Lung (tissue), 12 donors: ENCODE data around the gene CEP290. TPM values are rescaled to one million over a fixed set of nuclear protein-coding genes. Genes with fewer than 3 reads are reported as not detected.

Experiments
- ATAC-seq: fragments of 200-7000 bp; cut with Tn5 transposase; one replicate; pipeline ENCODE4 v1.9.1; 2020; ENCODE audit warnings: moderate number of reproducible peaks; ENCODE audit not compliant: insufficient read depth, low FRiP score
- DNase-seq, 3 donors: peaks; one replicate each; pipeline ENCODE4 v3.0.0-alpha.2; 2013 to 2017
- H3K27ac ChIP-seq, 2 donors: one replicate each; pipeline ENCODE4 v1.5.1; 2013; ENCODE audit warnings: mild to moderate bottlenecking in 2 of 2, moderate library complexity in 2 of 2, control low read depth in 1 of 2, inconsistent platforms in 1 of 2, low read depth in 1 of 2, low read length in 1 of 2
- H3K27me3 ChIP-seq, 3 donors: one replicate each; pipeline ENCODE4 v1.5.1; 2013; ENCODE audit warnings: low read length in 2 of 3; ENCODE audit not compliant: control insufficient read depth in 3 of 3, insufficient read depth in 3 of 3
- H3K36me3 ChIP-seq, 4 donors: one replicate each; pipeline ENCODE4 v1.5.1; 2013; ENCODE audit warnings: low read length in 4 of 4, mild to moderate bottlenecking in 1 of 4, moderate library complexity in 1 of 4; ENCODE audit not compliant: control insufficient read depth in 4 of 4, insufficient read depth in 4 of 4
- H3K4me1 ChIP-seq, 5 donors: one replicate each; pipeline ENCODE4 v1.5.1; 2013; ENCODE audit warnings: low read length in 5 of 5, mild to moderate bottlenecking in 2 of 5, moderate library complexity in 1 of 5; ENCODE audit not compliant: control insufficient read depth in 5 of 5, insufficient read depth in 5 of 5
- H3K4me3 ChIP-seq: one replicate; pipeline ENCODE4 v1.5.1; 2013; ENCODE audit warnings: mild to moderate bottlenecking, control low read depth, moderate library complexity
- H3K9ac ChIP-seq, 2 donors: one replicate each; pipeline ENCODE4 v1.5.1; 2013; ENCODE audit warnings: low read length in 2 of 2, control low read depth in 1 of 2; ENCODE audit not compliant: insufficient read depth in 1 of 2
- H3K9me3 ChIP-seq, 4 donors: one replicate each; pipeline ENCODE4 v1.5.1; 2013; ENCODE audit warnings: low read length in 3 of 4, mild to moderate bottlenecking in 1 of 4, moderate library complexity in 1 of 4; ENCODE audit not compliant: control insufficient read depth in 4 of 4, insufficient read depth in 3 of 4
- WGBS, 2 donors: extraction: QIAGEN DNeasy Blood & Tissue Kit; methylation state at CpG; one replicate each; pipeline ENCODE4 v1.1.7; 2013; 5-methylcytosine and 5-hydroxymethylcytosine counted together
- polyA plus RNA-seq, 2 donors: library from polyadenylated mRNA; stranded (reverse); fragments of 200-250 nt; gene quantifications; one replicate each; pipeline ENCODE4 v1.2.1, GENCODE V29; 2013
- total RNA-seq, 2 donors: library from RNA; depleted of rRNA in 1 of 2; stranded (reverse); fragments of >200 nt in 1 of 2; gene quantifications; one replicate each; pipeline ENCODE4 v1.2.1, GENCODE V29; 2014 to 2021
- TF ChIP-seq, protein P1 (sequence below): IDR thresholded peaks from 2 replicates; pipeline ENCODE4 v1.5.1; 2012; ENCODE audit warnings: mild to moderate bottlenecking; ENCODE audit errors: control extremely low read depth, extremely low read depth
- donor health status: control.
- donor health status: control.
- donor health status: Bipolar disorder and iron deficiency.
- donor health status: healthy.
- donor health status: DM: yes; HTN: yes; CAD: no.

The CEP290 gene
- total and polyA plus RNA-seq, 4 donors, result 4.2 to 45.0 (median 10.0) TPM

GRCh38 chr12:88145567-88146505 is 3.9 kb upstream of the CEP290 start:
- DNase-seq (no peak), ATAC-seq (no peak)
- TF ChIP-seq, protein P1, sequence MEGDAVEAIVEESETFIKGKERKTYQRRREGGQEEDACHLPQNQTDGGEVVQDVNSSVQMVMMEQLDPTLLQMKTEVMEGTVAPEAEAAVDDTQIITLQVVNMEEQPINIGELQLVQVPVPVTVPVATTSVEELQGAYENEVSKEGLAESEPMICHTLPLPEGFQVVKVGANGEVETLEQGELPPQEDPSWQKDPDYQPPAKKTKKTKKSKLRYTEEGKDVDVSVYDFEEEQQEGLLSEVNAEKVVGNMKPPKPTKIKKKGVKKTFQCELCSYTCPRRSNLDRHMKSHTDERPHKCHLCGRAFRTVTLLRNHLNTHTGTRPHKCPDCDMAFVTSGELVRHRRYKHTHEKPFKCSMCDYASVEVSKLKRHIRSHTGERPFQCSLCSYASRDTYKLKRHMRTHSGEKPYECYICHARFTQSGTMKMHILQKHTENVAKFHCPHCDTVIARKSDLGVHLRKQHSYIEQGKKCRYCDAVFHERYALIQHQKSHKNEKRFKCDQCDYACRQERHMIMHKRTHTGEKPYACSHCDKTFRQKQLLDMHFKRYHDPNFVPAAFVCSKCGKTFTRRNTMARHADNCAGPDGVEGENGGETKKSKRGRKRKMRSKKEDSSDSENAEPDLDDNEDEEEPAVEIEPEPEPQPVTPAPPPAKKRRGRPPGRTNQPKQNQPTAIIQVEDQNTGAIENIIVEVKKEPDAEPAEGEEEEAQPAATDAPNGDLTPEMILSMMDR, result no peak
- H3K9ac ChIP-seq, result no peak overlapping the region
- H3K27ac ChIP-seq, result no peak overlapping the region
- no peaks in the 10 kb centered on the region for H3K9me3 ChIP-seq
- no peak overlapping the region for H3K4me3 ChIP-seq
- H3K27me3 ChIP-seq, result no peaks in the 10 kb centered on the region
- peaks cover 0 to 2% (median 2%) of the 10 kb centered on the region in 4 donors for H3K36me3 ChIP-seq
- WGBS, 2 donors, result 88 to 90% methylated on average over 5 of the region's 5 CpGs
- H3K4me1 ChIP-seq, result peaks cover 0 to 11% (median 3%) of the 10 kb centered on the region in 5 donors

DNA sequence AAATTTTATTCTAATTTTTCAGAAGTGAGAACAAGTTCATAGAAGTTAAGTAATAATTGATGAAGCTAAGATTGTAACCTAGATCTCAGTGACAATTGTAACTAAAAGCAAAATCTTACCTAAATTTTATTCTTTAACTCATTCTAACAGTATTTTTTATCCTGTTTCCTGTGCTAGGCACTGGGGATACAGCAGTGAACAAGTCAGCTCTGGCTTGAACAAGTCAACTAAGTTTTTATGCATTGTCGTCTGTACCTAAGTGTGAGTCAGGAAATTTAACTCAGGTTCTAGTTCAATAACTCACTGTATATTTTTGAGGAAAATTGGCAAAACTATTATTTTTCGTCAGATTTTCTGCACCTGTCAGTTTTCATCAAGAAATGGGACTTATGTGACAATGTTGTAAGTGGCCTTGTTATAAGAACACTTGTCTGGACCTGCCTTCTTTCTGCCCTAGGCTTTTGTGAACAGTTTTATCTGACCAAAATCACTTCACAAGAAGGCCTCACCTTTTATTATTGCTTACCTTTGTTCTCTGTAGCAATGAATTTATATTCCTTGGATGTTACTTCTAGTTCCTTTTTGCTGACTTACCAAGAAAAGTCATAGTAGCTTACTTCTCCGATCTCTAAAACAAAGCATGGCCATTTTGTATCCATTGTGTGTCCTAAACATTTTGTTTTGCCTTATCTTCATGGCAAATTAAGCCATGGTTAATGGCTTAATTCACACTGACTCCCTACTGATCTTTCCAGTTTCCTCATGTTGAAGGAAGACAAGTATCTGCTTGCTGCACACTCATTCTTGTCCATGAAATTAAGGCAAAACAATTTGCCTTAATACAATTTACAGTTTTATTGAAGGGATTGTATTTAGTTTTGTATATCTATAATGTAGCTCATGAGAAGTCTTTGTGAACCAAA is 2.9 kb upstream of the CEP290 start:
- ATAC-seq (no peak), DNase-seq (no peak)
- no peak overlapping the region for H3K27ac ChIP-seq
- no peak overlapping the region for H3K4me3 ChIP-seq
- TF ChIP-seq, protein P1, result no peak
- no peak overlapping the region for H3K9ac ChIP-seq
- peaks cover 0 to 2% (median under 1%) of the 10 kb centered on the region in 4 donors for H3K36me3 ChIP-seq
- no peaks in the 10 kb centered on the region for H3K9me3 ChIP-seq
- no peaks in the 10 kb centered on the region for H3K27me3 ChIP-seq
- H3K4me1 ChIP-seq, result peaks cover 0 to 11% (median 3%) of the 10 kb centered on the region in 5 donors
- WGBS, 2 donors, result 92 to 95% methylated on average over 3 of the region's 3 CpGs

- Histone ChIP-seq H3K9me3 (no peaks in the 10 kb centered on the region), H3K27me3 (no peaks in the 10 kb centered on the region), H3K9ac (no peak overlapping the region), H3K36me3 (peaks cover 0 to 2% (median under 1%) of the 10 kb centered on the region in 4 donors), H3K27ac (no peak overlapping the region), H3K4me3 (no peak overlapping the region), H3K4me1 (peaks cover 0 to 11% (median 3%) of the 10 kb centered on the region in 5 donors)
- WGBS, 2 donors, result 94 to 96% methylated on average over 5 of the region's 5 CpGs
- TF ChIP-seq, protein P1, result no peak
- DNase-seq, result no peak
- ATAC-seq, result no peak
Observed at GRCh38 chr12:88144037-88144436, 2.1 kb upstream of the CEP290 start.
